ENCODE data around the gene LDLRAD3.

GRCh38 chr11:36132940-36133339 lies 189.1 kb downstream of the LDLRAD3 start:
- TF ChIP-seq MAX (IDR thresholded peaks at IDR 0.05), result no peak
- no peak for TF ChIP-seq RAD21 (IDR thresholded peaks at IDR 0.05; ENCODE audit: low read depth)
- no peak for TF ChIP-seq CEBPB (IDR thresholded peaks at IDR 0.05)
- TF ChIP-seq EP300 (IDR thresholded peaks at IDR 0.05; ENCODE audit: borderline replicate concordance), result no peak
- no peak for TF ChIP-seq EGR1 (IDR thresholded peaks at IDR 0.05)
- no peak for TF ChIP-seq REST (IDR thresholded peaks at IDR 0.05; ENCODE audit: low read depth)
- TF ChIP-seq TCF12 (IDR thresholded peaks at IDR 0.05; ENCODE audit: low read depth), result no peak
